ENCODE data around the gene TRPV6. TPM values are rescaled to one million over a fixed set of nuclear protein-coding genes. Genes with fewer than 3 reads are reported as not detected.

TRPV6 gene
- total and polyA plus RNA-seq, 2 of the 4 experiments (the other 2 are of a cell fraction): 0.03 TPM; not detected in 1

DNA sequence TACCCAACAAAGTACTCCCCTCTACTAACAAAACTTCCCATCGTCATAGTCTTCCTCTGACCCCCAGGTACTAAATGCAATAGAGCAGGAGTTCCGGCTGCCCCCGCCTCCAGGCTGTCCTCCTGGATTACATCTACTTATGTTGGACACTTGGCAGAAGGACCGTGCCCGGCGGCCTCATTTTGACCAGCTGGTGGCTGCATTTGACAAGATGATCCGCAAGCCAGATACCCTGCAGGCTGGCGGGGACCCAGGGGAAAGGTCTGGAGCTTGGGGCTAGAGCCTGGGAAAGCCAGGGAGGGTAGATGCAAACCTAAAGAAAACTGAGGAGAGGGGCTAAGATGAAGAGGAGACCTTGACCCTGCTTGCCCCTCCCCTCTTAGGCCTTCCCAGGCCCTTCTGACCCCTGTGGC is 15.4 kb downstream of the TRPV6 start:
- Histone ChIP-seq H3K9ac (ENCODE audit: low read depth, low read length) (no peak overlapping the region), H3K4ac (ENCODE audit: low read depth, low read length) (no peak overlapping the region), H3K14ac (replicated peaks; ENCODE audit: low read depth, low read length) (no peak overlapping the region), H3K27me3 (ENCODE audit: control insufficient read depth, insufficient read depth, low read length) (no peaks in the 10 kb centered on the region), H4K8ac (ENCODE audit: low read depth in 2 of 2, low read length in 2 of 2) (no peak overlapping the region), H3K9me3 (ENCODE audit: control insufficient read depth, insufficient read depth, low read length) (no peaks in the 10 kb centered on the region; the same call in 1 of the 2 replicates), H3K79me1 (ENCODE audit: low read depth in 1 of 2, low read length in 2 of 2) (no peaks in the 10 kb centered on the region), H2BK5ac (ENCODE audit: low read depth, low read length, poor library complexity, severe bottlenecking) (no peak overlapping the region), H4K91ac (ENCODE audit: insufficient read depth, low read depth, low read length) (no peak overlapping the region), H3K56ac (ENCODE audit: extremely low read depth, insufficient read depth, low read length) (no peak overlapping the region), H3K18ac (ENCODE audit: low read depth, low read length) (no peak overlapping the region), H2BK20ac (ENCODE audit: low read depth, low read length) (no peak overlapping the region), H3K27ac (ENCODE audit: insufficient read depth, low read length) (no peak overlapping the region), H2AFZ (replicated peaks; ENCODE audit: low read length, poor library complexity) (no peak overlapping the region), H2BK15ac (ENCODE audit: low read depth, low read length) (no peak overlapping the region), H4K5ac (ENCODE audit: low read depth, low read length) (no peak overlapping the region), H4K20me1 (ENCODE audit: insufficient read depth, low read length) (no peaks in the 10 kb centered on the region), H2AK9ac (replicated peaks; ENCODE audit: low read depth, low read length, poor library complexity) (no peak overlapping the region), H3K4me1 (ENCODE audit: control insufficient read depth, insufficient read depth, low read length) (no peaks in the 10 kb centered on the region), H2BK120ac (ENCODE audit: low read depth, low read length) (no peak overlapping the region), H3K36me3 (ENCODE audit: control insufficient read depth, insufficient read depth, low read length) (no peaks in the 10 kb centered on the region), H3K4me3 (ENCODE audit: insufficient read depth, low read depth, low read length) (no peak overlapping the region), H3K9me1 (ENCODE audit: insufficient read depth, low read length) (no peaks in the 10 kb centered on the region), H3K4me2 (ENCODE audit: low read depth, low read length) (no peak overlapping the region), H3K23ac (ENCODE audit: low read depth, low read length) (no peak overlapping the region), H2AK5ac (ENCODE audit: low read depth, low read length) (no peak overlapping the region)
- ATAC-seq (ENCODE audit: low read depth) (no peak), DNase-seq (no peak)
- intact Hi-C loops (cut with micrococcal nuclease) (no loop called here), dilution Hi-C loops (cut with HindIII; ENCODE audit: low sequenced_read_pairs, unreplicated experiment) (no loop called here), in situ Hi-C loops (cut with MboI; ENCODE audit: low sequenced_read_pairs) (no loop called here)
- CTCF ChIA-PET: no interaction called here
- POLR2A ChIA-PET (ENCODE audit: unreplicated experiment): no interaction called here
- TF ChIP-seq MAZ (IDR thresholded peaks at IDR 0.05; ENCODE audit: borderline replicate concordance, low read depth, low read length) (no peak), NFE2L2 (IDR thresholded peaks at IDR 0.05; ENCODE audit: low read depth, low read length) (no peak), RFX5 (IDR thresholded peaks at IDR 0.05; ENCODE audit: low read depth, low read length) (no peak), CHD1 (IDR thresholded peaks at IDR 0.05; ENCODE audit: low read depth, low read length) (no peak), SMC3 (IDR thresholded peaks at IDR 0.05; ENCODE audit: low read depth, low read length) (no peak), CEBPB (IDR thresholded peaks at IDR 0.05; ENCODE audit: low read depth, low read length) (no peak), RAD21 (IDR thresholded peaks at IDR 0.05; ENCODE audit: low read length) (no peak), RCOR1 (IDR thresholded peaks at IDR 0.05; ENCODE audit: insufficient replicate concordance, low read length) (no peak), POLR2A (IDR thresholded peaks at IDR 0.05; ENCODE audit: low read depth, low read length) (no peak), BHLHE40 (IDR thresholded peaks at IDR 0.05; ENCODE audit: low read depth, low read length) (no peak), MAFK (IDR thresholded peaks at IDR 0.05; ENCODE audit: low read depth, low read length) (no peak), ELK1 (IDR thresholded peaks at IDR 0.05; ENCODE audit: borderline replicate concordance, low read depth, low read length) (no peak), USF2 (IDR thresholded peaks at IDR 0.05; ENCODE audit: low read depth, low read length) (no peak), FOS (IDR thresholded peaks at IDR 0.05; ENCODE audit: low read depth, low read length) (no peak)
- TF ChIP-seq, protein P1, sequence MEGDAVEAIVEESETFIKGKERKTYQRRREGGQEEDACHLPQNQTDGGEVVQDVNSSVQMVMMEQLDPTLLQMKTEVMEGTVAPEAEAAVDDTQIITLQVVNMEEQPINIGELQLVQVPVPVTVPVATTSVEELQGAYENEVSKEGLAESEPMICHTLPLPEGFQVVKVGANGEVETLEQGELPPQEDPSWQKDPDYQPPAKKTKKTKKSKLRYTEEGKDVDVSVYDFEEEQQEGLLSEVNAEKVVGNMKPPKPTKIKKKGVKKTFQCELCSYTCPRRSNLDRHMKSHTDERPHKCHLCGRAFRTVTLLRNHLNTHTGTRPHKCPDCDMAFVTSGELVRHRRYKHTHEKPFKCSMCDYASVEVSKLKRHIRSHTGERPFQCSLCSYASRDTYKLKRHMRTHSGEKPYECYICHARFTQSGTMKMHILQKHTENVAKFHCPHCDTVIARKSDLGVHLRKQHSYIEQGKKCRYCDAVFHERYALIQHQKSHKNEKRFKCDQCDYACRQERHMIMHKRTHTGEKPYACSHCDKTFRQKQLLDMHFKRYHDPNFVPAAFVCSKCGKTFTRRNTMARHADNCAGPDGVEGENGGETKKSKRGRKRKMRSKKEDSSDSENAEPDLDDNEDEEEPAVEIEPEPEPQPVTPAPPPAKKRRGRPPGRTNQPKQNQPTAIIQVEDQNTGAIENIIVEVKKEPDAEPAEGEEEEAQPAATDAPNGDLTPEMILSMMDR (conservative IDR thresholded peaks at IDR 0.05; ENCODE audit: low read depth, low read length): no peak
- BruUV-seq (replicated peaks): no TSS peak
- 92% methylated on average over 2 of the region's 8 CpGs; no CpG with 5 or more reads in 1 of the 2 experiments for WGBS, 2 experiments (ENCODE audit: extremely low coverage in 2 of 2, insufficient read length in 1 of 2)
